Lung (tissue), 12 donors: ENCODE data around the gene INAFM1. TPM values are rescaled to one million over a fixed set of nuclear protein-coding genes. Genes with fewer than 3 reads are reported as not detected.

ENCODE experiments used
- ATAC-seq: fragments of 200-7000 bp; cut with Tn5 transposase; one replicate; pipeline ENCODE4 v1.9.1; 2020; ENCODE audit warnings: moderate number of reproducible peaks; ENCODE audit not compliant: insufficient read depth, low FRiP score
- DNase-seq, 3 donors: peaks; one replicate each; pipeline ENCODE4 v3.0.0-alpha.2; 2013 to 2017
- H3K27ac ChIP-seq, 2 donors: one replicate each; pipeline ENCODE4 v1.5.1; 2013; ENCODE audit warnings: mild to moderate bottlenecking in 2 of 2, moderate library complexity in 2 of 2, control low read depth in 1 of 2, inconsistent platforms in 1 of 2, low read depth in 1 of 2, low read length in 1 of 2
- H3K27me3 ChIP-seq, 3 donors: one replicate each; pipeline ENCODE4 v1.5.1; 2013; ENCODE audit warnings: low read length in 2 of 3; ENCODE audit not compliant: control insufficient read depth in 3 of 3, insufficient read depth in 3 of 3
- H3K36me3 ChIP-seq, 4 donors: one replicate each; pipeline ENCODE4 v1.5.1; 2013; ENCODE audit warnings: low read length in 4 of 4, mild to moderate bottlenecking in 1 of 4, moderate library complexity in 1 of 4; ENCODE audit not compliant: control insufficient read depth in 4 of 4, insufficient read depth in 4 of 4
- H3K4me1 ChIP-seq, 5 donors: one replicate each; pipeline ENCODE4 v1.5.1; 2013; ENCODE audit warnings: low read length in 5 of 5, mild to moderate bottlenecking in 2 of 5, moderate library complexity in 1 of 5; ENCODE audit not compliant: control insufficient read depth in 5 of 5, insufficient read depth in 5 of 5
- H3K4me3 ChIP-seq: one replicate; pipeline ENCODE4 v1.5.1; 2013; ENCODE audit warnings: mild to moderate bottlenecking, control low read depth, moderate library complexity
- H3K9ac ChIP-seq, 2 donors: one replicate each; pipeline ENCODE4 v1.5.1; 2013; ENCODE audit warnings: low read length in 2 of 2, control low read depth in 1 of 2; ENCODE audit not compliant: insufficient read depth in 1 of 2
- H3K9me3 ChIP-seq, 4 donors: one replicate each; pipeline ENCODE4 v1.5.1; 2013; ENCODE audit warnings: low read length in 3 of 4, mild to moderate bottlenecking in 1 of 4, moderate library complexity in 1 of 4; ENCODE audit not compliant: control insufficient read depth in 4 of 4, insufficient read depth in 3 of 4
- CTCF ChIP-seq: IDR thresholded peaks from 2 replicates; pipeline ENCODE4 v1.5.1; 2012; ENCODE audit warnings: mild to moderate bottlenecking; ENCODE audit errors: control extremely low read depth, extremely low read depth
- WGBS, 2 donors: extraction: QIAGEN DNeasy Blood & Tissue Kit; methylation state at CpG; one replicate each; pipeline ENCODE4 v1.1.7; 2013; 5-methylcytosine and 5-hydroxymethylcytosine counted together
- polyA plus RNA-seq, 2 donors: library from polyadenylated mRNA; stranded (reverse); fragments of 200-250 nt; gene quantifications; one replicate each; pipeline ENCODE4 v1.2.1, GENCODE V29; 2013
- total RNA-seq, 2 donors: library from RNA; depleted of rRNA in 1 of 2; stranded (reverse); fragments of >200 nt in 1 of 2; gene quantifications; one replicate each; pipeline ENCODE4 v1.2.1, GENCODE V29; 2014 to 2021
- donor health status: control.
- donor health status: control.
- donor health status: Bipolar disorder and iron deficiency.
- donor health status: healthy.
- donor health status: DM: yes; HTN: yes; CAD: no.

INAFM1 gene
- total and polyA plus RNA-seq, 4 donors = 2.4 to 33.5 (median 12.1) TPM

- Histone ChIP-seq H3K36me3 (peaks cover 0 to 7% (median 0%) of the 10 kb centered on the region in 4 donors), H3K27ac (peak overlapping the region; percentile 99), H3K4me3 (peak overlapping the region; percentile 54), H3K9ac (no peak overlapping the region), H3K9me3 (no peaks in the 10 kb centered on the region), H3K4me1 (peaks cover 0 to 29% (median 11%) of the 10 kb centered on the region in 5 donors), H3K27me3 (peaks cover 0 to 19% (median 13%) of the 10 kb centered on the region in 3 donors)
- 2 to 4% methylated on average over 38 to 56 of the region's 56 CpGs for WGBS, 2 donors
- ATAC-seq (peak; percentile 44), DNase-seq (peak; percentile 45 to 54 (median 48))
- no peak for TF ChIP-seq CTCF
Measured at GRCh38 chr19:47226426-47227351, 48.0 kb upstream of the INAFM1 start.

GRCh38 chr19:47227352-47228167, 47.1 kb upstream of the INAFM1 start:
- H3K4me1 ChIP-seq = peaks cover 0 to 29% (median 11%) of the 10 kb centered on the region in 5 donors

More at GRCh38 chr19:47227352-47228167, 47.1 kb upstream of the INAFM1 start:
- H3K9ac ChIP-seq = no peak overlapping the region
- TF ChIP-seq CTCF = no peak
- H3K27ac ChIP-seq = peak overlapping the region; percentile 99
- peaks cover 0 to 19% (median 13%) of the 10 kb centered on the region in 3 donors for H3K27me3 ChIP-seq
- ATAC-seq = peak; percentile 19
- H3K9me3 ChIP-seq = no peaks in the 10 kb centered on the region
- H3K4me3 ChIP-seq = peak overlapping the region; percentile 10
- peak; percentile 75 to 88 (median 87) for DNase-seq
- WGBS, 2 donors = 1% methylated on average over 26 to 27 of the region's 27 CpGs
- H3K36me3 ChIP-seq = peaks cover 0 to 5% (median 0%) of the 10 kb centered on the region in 4 donors
